ENCODE data around the gene GOLGA8J. TPM values are rescaled to one million over a fixed set of nuclear protein-coding genes. Genes with fewer than 3 reads are reported as not detected.

GOLGA8J gene, protein sequence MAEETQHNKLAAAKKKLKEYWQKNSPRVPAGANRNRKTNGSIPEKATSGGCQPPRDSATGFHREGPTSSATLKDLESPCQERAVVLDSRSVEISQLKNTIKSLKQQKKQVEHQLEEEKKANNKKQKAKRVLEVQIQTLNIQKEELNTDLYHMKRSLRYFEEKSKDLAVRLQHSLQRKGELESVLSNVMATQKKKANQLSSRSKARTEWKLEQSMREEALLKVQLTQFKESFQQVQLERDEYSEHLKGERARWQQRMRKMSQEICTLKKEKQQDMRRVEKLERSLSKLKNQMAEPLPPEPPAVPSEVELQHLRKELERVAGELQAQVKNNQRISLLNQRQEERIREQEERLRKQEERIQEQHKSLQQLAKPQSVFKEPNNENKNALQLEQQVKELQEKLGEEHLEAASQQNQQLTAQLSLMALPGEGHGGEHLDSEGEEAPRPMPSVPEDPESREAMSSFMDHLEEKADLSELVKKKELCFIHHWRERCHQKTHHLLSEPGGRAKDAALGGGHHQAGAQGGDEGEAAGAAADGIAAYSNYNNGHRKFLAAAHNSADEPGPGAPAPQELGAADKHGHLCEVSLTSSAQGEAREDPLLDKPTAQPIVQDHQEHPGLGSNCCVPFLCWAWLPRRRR
- 0.12 TPM for total RNA-seq

DNA sequence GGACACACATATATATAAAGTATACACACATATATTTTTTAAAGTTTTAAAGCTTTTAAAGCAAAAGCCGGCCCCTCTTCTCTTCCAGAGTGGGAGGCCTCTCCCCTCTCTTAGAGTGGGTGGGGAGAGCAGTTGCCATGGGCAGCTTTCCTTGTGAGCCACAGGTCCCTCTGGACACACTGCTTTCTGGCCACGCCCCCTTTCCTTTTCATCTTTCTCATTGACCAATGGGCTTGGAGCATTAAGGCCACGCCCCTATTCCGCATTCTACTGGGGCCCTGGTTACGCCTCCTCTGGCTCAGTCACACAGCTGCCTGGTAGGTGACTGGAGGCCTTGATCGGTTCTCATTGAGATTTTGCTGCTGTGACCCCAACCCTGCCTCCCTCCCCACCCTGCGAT lies at the start of gene GOLGA8J:
Gene GOLGA8J (plus strand): TSS at position 301 of the 400 bp plus-strand sequence. CDS start 98 bp downstream, at position 399.

DNA sequence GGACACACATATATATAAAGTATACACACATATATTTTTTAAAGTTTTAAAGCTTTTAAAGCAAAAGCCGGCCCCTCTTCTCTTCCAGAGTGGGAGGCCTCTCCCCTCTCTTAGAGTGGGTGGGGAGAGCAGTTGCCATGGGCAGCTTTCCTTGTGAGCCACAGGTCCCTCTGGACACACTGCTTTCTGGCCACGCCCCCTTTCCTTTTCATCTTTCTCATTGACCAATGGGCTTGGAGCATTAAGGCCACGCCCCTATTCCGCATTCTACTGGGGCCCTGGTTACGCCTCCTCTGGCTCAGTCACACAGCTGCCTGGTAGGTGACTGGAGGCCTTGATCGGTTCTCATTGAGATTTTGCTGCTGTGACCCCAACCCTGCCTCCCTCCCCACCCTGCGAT lies 52.0 kb downstream of the GOLGA8J start, which contains the start of gene GOLGA8T:
Gene GOLGA8T (plus strand): TSS at position 301 of the 400 bp plus-strand sequence. CDS start 98 bp downstream, at position 399.

Small RNAs within 50 kb of the gene (small RNA-seq; reads per million reads assigned to genes)
- not detected for gene RF00096 (ENCODE audit: low replicate concordance)
- not detected for gene RN7SL673P (ENCODE audit: low replicate concordance)

Other genes starting within 250 kb of the GOLGA8J start
- 1.8 TPM for gene GOLGA8T, start 52.1 kb downstream of the GOLGA8J start, total RNA-seq